ENCODE results near the gene MUC20.
"Not testable (repeated sequence)": the region's sequence is repeated elsewhere in the genome, so short reads cannot be mapped to it uniquely, and the experiment has no call there.

Gene MUC20

DNA sequence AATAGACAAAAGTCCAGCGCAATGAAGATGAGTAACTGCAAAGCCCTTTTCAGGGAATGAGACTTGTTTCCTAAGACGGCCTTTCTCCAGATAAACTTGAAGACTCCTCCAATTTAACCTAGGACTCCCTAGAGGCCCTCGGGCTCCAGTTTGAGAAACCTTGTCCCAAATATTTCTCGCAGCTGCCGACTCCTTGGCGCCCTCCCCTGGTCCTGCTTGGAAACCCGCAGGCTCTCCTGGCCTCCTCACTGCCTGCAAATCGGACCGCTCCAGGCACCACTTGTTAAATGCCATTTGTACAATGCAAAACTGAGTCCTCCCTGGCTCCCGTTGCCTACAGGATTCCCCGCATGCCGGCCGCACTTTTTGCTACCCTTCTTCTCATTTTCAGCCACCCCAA lies 54.1 kb downstream of the MUC20 start:
- peak; percentile 51 for DNase-seq

DNA sequence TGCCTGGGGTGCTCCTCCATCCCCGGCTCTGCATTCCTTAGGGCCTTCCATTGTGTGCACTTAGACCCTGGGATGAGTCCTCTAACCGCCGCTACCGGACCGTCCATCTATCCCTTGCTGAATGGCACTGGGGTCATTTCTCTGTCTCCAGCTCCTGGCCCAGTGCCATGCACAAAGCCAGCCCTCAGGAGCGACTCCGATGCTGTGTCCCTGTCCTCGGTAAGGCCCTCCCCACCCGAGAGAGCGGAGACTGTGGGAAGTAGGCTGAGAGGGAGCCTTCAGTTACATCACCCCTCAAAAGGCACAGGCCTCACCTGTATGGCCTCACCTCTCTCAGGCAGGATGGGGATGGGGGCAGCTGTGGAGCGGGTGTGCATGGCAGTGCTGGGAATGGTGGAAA lies 57.2 kb downstream of the MUC20 start:
- DNase-seq, result no peak

DNA sequence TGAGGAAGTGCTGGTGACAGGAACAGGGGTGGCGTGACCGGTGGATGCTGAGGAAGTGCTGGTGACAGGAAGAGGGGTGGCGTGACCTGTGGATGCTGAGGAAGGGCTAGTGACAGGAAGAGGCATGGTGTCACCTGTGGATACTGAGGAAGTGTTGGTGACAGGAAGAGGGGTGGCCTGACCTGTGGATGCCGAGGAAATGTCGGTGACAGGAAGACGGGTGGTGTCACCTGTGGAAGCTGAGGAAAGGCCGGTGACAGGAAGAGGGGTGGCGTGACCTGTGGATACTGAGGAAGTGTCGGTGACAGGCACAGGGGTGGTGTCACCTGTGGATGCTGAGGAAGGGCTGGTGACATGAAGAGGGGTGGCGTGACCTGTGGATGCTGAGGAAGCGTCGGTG lies 60.5 kb downstream of the MUC20 start:
- DNase-seq, result not testable (repeated sequence)
